ENCODE results near the gene AP1B1.

- TF ChIP-seq CTCF (IDR thresholded peaks at IDR 0.05) (no peak), EP300 (IDR thresholded peaks at IDR 0.05) (no peak)
Measured at GRCh38 chr22:29330291-29330690, 58.1 kb downstream of the AP1B1 start.
